ENCODE measurements around the gene APOF.

DNA sequence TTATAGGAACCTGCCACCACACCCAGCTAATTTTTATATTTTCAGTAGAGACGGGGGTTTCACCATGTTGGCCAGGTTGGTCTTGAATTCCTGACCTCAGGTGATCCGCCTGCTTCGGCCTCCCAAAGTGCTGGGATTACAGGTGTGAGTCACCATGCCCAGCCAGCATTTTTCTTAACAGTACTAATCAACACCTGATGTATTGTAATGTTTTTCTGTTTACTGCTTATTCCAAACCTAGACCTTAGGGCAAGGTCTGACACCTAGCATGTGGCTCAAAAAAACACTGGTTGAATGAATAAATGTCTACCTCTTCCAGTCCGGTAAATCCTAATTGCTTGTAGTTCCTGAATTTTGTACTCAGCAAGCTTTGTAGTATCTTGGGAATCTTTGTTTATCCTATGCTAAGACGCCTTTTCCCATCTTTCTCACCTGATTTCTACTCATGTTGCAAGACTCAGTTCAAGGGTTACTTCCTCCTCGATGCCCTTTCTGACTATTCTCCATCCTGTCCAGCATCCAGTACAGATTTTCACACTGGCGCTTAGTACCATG is 31.6 kb downstream of the APOF start:
- TF ChIP-seq ELF1 (IDR thresholded peaks at IDR 0.05; ENCODE audit: borderline replicate concordance, low read depth): no peak
- no peak for TF ChIP-seq SRF (IDR thresholded peaks at IDR 0.05; ENCODE audit: low read depth)
- TF ChIP-seq, protein P1, sequence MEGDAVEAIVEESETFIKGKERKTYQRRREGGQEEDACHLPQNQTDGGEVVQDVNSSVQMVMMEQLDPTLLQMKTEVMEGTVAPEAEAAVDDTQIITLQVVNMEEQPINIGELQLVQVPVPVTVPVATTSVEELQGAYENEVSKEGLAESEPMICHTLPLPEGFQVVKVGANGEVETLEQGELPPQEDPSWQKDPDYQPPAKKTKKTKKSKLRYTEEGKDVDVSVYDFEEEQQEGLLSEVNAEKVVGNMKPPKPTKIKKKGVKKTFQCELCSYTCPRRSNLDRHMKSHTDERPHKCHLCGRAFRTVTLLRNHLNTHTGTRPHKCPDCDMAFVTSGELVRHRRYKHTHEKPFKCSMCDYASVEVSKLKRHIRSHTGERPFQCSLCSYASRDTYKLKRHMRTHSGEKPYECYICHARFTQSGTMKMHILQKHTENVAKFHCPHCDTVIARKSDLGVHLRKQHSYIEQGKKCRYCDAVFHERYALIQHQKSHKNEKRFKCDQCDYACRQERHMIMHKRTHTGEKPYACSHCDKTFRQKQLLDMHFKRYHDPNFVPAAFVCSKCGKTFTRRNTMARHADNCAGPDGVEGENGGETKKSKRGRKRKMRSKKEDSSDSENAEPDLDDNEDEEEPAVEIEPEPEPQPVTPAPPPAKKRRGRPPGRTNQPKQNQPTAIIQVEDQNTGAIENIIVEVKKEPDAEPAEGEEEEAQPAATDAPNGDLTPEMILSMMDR (IDR thresholded peaks at IDR 0.05 in 2 of 3, conservative IDR thresholded peaks at IDR 0.05 in 1 of 3; ENCODE audit: borderline replicate concordance in 1 of 3, insufficient read depth in 1 of 3, low read depth in 2 of 3, low read length in 2 of 3): no peak
- no peak for TF ChIP-seq POLR2A (IDR thresholded peaks at IDR 0.05; ENCODE audit: borderline replicate concordance, extremely low read depth, insufficient read depth, insufficient read length)
- TF ChIP-seq SP1 (IDR thresholded peaks at IDR 0.05; ENCODE audit: low read depth): no peak
- TF ChIP-seq TCF7L2 (IDR thresholded peaks at IDR 0.05; ENCODE audit: borderline replicate concordance, extremely low read depth, insufficient read depth, insufficient read length): no peak
